Measurements from ENCODE around the gene NHLRC4.

The NHLRC4 gene

GRCh38 chr16:566475-567372 is at the start of gene NHLRC4:
NHLRC4 (plus strand) TSS chr16:567005; CDS start chr16:568048, 1,043 bp downstream.
- DNase-seq = peak; percentile 73

- DNase-seq = no peak
These were observed 47.9 kb upstream of the NHLRC4 start for GRCh38 chr16:518858-519257.

GRCh38 chr16:519425-519824 is 47.4 kb upstream of the NHLRC4 start:
- DNase-seq = no peak

GRCh38 chr16:519841-520687 is 46.7 kb upstream of the NHLRC4 start:
- DNase-seq = no peak

- DNase-seq = no peak
These were observed 46.0 kb upstream of the NHLRC4 start for GRCh38 chr16:520847-521246.

GRCh38 chr16:521381-522210 is 45.2 kb upstream of the NHLRC4 start:
- DNase-seq = no peak

- no peak for DNase-seq
These were observed 44.3 kb upstream of the NHLRC4 start for GRCh38 chr16:522320-523096.

GRCh38 chr16:523097-523741 is 43.6 kb upstream of the NHLRC4 start:
- DNase-seq = no peak

- DNase-seq = no peak
These were observed 42.3 kb upstream of the NHLRC4 start for GRCh38 chr16:524274-525040.

GRCh38 chr16:525123-525519 is 41.7 kb upstream of the NHLRC4 start:
- DNase-seq = no peak

GRCh38 chr16:525520-526180 is 41.2 kb upstream of the NHLRC4 start:
- no peak for DNase-seq

GRCh38 chr16:526181-527014 is 40.4 kb upstream of the NHLRC4 start:
- DNase-seq = no peak

- DNase-seq = peak; percentile 92
These were observed 39.5 kb upstream of the NHLRC4 start, which contains the start of gene CAPN15 for GRCh38 chr16:527015-527903. CAPN15 (plus strand) TSS chr16:527712; CDS start chr16:546839, 19,127 bp downstream.

- DNase-seq = no peak
These were observed 38.4 kb upstream of the NHLRC4 start for GRCh38 chr16:528111-529011.

- DNase-seq = no peak
These were observed 37.7 kb upstream of the NHLRC4 start for GRCh38 chr16:529012-529575.

GRCh38 chr16:530111-530817 is 36.5 kb upstream of the NHLRC4 start:
- no peak for DNase-seq
